ENCODE data around the gene HS6ST3.

DNA sequence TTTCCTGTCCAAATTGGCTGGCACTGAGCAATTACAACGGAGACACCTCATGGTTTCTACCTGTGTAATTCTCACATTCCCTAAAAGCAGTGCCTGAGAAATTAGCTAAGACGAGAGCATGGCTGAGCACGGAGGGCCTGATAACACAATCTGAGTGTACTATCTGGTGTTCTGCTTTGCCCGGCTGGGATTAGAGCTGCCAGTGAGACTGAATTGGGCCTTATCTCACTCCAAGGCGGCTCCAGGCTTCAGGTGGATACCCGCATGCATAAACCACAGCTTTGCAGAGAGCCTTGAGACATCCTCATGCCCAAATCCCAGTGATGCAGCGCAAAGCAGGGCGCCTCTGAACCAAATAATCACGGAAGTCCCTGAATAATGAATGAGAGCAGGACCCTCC, 732.1 kb downstream of the HS6ST3 start:
- TF ChIP-seq, protein P1, sequence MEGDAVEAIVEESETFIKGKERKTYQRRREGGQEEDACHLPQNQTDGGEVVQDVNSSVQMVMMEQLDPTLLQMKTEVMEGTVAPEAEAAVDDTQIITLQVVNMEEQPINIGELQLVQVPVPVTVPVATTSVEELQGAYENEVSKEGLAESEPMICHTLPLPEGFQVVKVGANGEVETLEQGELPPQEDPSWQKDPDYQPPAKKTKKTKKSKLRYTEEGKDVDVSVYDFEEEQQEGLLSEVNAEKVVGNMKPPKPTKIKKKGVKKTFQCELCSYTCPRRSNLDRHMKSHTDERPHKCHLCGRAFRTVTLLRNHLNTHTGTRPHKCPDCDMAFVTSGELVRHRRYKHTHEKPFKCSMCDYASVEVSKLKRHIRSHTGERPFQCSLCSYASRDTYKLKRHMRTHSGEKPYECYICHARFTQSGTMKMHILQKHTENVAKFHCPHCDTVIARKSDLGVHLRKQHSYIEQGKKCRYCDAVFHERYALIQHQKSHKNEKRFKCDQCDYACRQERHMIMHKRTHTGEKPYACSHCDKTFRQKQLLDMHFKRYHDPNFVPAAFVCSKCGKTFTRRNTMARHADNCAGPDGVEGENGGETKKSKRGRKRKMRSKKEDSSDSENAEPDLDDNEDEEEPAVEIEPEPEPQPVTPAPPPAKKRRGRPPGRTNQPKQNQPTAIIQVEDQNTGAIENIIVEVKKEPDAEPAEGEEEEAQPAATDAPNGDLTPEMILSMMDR (IDR thresholded peaks at IDR 0.05): no peak
- TF ChIP-seq POLR2AphosphoS5 (IDR thresholded peaks at IDR 0.05): no peak
- no peak for TF ChIP-seq POLR2A (IDR thresholded peaks at IDR 0.05)
